Mucosa of gallbladder (tissue), 1 donor: Measurements from ENCODE around the gene LCA5L. TPM values are rescaled to one million over a fixed set of nuclear protein-coding genes. Genes with fewer than 3 reads are reported as not detected.
A peak's percentile ranks its signal among the peaks of the same experiment; 100 is the strongest.

Experiments used
- DNase-seq: peaks from one replicate; pipeline ENCODE4 v3.0.0-alpha.2; 2020; ENCODE audit warnings: low spot score
- total RNA-seq: library from RNA; stranded (reverse); gene quantifications from one replicate; pipeline ENCODE4 v1.2.1, GENCODE V29; 2021
- donor health status: DM: no; HTN: no; CAD: no.

Gene LCA5L
- total RNA-seq: 2.7 TPM

DNA sequence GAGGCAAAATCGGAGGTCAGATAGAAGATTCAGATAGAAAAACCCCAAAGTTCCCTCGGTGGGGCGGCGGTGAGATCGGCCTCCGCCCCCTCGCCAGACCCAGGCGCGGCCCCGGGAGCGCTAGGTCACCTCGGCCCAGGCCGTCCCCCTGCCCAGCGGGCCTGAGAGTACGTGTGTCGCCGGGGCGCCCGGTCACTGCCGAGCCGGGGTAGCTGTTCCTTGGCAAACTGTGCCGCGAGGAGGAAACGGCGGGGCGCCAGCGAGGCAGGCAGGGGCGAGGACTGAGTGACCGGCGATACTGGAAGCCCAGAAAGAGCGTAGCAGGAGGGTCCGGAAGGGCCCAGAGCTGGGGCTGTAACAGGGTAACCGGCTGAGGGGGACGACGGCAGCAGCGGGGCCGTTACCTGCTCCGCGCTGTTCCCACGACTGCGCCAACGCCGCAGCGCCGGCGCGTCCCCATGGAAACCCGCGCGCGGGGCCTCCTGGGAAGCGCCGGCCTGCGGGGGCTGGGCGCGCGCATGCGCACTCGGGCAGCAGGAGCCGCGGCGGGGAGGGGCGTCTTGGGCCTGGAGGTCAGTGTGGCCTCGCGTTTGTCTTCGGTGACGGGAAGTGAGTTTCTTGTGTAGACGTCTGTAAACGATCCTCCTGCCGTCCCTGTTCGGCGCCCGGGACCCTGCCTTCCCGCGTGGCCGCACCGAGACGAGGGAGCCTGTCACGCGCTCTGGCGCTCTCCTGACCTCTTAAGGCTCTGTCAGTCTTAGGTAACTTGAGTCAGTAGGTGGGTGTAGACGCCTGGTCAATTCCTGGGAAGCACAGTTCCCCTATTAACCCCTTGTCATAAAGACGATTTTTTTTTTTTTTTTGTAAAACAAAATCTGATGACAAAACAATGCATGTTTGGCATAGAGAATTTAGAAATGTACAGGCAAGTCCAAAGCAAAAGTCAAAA is at the start of gene LCA5L:
TSS of gene LCA5L (minus strand) at position 458 of the 949 bp plus-strand sequence. CDS start 17,285 bp downstream, outside the sequence.
- peak; percentile 92 for DNase-seq

DNA sequence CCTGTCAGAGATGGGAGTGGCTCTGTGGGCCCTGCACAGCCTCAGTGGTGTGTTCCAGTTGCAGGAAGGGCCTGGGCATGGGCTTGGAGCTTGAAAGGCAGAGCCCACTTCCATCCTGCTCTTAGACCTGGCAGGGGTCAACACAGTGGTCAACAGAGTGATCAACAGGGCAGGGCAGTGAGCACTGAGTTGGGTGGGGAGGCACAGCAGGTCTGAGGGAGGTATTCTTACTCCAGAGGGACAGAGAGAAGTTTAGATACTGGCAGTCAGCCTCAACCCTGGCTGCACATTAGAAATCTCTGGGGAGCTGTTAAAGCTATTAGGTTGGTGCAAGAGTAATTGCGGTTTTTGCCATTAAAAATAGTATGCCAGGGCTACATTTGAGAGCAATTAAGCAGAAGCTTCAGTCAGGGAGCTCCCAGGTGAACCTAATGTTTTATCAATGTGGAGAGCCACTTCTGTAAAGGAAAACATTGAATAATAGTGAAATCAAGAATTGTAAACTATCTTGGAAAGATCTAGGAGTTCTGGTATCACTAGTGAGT is 43.9 kb upstream of the LCA5L start:
- DNase-seq: no peak

DNA sequence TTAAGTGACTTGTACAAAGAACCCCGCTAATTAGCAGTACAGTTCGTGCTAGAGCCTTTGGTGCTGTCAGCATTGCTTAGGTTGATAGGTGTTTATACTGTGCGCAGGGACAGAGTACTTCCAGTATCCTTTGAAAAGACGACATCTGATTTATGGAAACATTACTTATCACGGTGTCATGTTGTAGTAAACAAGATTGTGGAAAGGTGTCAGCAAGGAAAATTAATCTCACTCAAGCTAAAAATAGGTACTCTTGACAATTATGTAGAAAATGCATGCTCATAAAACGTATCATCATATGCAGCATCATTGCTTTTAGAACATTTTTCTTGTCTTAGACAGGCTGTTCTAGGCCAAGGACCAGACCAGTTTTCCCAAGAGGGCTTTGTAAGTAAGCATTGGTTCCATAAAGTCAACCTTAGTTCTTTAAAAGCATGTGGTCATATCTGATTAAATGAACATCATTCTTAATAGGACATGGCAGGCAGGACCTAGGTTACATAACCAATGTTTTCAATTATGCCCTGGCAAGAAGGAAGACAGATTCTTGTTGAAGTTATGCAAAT is 39.2 kb upstream of the LCA5L start:
- no peak for DNase-seq

DNA sequence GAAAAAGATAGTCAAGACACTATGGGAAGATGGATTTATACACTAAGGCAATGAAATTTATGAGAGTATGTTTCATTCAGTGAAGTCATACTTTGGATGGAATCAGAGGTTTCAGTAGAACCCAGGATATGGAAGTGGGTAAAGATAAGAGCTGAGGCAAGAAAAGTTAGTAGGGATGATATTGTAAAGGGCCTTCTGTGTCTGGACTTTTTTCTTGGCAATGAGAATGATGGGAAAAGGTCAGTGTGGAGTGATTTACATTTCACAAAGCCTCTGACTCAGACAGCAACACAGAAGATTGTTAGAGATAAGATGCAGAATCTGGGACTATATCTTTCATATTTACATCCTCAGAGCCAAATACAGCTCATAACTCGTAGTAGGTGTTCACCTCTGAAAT is 38.3 kb upstream of the LCA5L start:
- no peak for DNase-seq

DNA sequence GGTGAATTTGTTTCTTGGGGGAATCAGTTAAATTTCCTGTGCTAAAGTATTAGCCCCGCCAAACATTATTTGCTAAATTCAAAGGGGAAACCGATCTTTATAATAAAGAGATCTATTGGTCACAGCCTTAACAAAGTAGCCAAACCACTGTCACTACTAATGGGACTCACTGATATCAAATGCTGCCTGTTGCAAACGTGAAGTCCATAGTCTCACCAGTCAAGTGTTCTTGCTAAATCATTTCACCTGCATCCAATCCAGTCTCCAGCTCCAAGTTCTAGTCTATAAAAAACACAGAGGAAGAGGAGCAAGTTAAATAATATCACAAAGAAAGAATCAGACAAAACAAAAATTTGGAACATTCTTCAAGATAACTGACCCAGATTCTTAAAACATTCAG is 36.3 kb upstream of the LCA5L start:
- DNase-seq: no peak

DNA sequence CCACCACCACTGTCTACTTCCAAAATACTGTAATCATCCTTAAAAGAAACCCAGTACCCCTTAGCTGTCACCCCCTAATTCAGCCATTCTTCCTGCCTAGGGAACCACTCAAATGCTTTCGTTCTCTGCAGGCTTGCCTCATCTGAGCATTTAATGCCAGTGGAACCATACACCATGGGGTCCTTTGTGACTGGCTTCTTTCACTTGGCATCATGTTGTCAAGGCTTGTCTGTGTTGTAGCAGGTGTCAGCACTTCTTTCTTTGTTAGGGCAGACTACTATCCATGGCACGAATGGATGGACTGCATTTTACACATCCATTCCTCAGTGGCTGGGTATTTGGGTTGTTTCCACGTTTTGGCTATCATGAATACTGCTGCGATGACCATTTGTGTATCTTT is 34.7 kb upstream of the LCA5L start:
- DNase-seq: no peak

DNA sequence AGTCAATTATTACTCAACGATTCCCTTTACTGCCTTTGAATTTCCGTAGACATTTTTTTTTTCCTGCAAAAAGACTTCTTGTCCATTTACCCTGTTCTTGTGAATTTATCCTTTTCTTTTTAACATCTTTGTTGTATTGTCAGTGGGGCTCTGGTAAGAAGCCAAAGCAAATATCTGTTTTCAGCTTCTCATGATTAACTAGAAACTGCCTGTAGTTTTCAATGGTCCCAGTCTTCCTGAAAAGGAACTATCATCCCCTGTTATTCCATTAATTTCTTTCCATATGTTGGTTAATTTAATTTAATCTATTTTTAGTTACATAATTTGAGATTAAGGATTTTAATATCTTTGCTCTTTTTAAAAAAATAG is 34.2 kb upstream of the LCA5L start:
- no peak for DNase-seq

DNA sequence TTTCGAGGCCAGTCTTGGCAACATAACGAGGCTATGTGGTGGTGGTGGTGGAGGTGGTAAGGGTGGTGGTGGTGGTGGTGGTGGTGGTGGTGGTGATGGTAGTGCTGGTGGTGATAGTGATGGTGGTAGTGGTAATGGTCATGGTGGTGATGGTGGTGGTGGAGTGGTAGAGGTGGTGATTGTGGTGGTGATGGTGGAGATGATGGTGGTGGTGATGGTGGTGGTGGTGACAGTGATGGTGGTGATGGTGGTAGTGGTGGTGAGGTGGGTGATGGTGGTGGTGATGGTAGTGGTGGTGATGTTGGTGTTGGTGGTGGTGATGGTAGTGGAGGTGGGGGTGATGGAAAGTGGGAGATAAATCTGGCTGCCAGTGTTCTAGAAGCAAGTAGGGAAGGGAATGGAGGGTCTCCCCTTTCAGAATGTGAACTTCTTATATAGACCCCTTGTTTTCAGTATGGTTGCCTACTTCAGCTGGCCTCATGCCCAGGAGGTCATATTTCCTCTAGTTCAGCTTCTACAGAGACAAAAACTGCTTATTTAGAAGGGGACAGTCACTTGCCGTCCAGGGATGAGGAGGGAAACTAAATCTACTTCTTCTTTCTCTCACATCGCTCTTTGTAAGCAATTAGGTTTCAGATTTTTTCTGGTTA is 33.7 kb upstream of the LCA5L start:
- no peak for DNase-seq

DNA sequence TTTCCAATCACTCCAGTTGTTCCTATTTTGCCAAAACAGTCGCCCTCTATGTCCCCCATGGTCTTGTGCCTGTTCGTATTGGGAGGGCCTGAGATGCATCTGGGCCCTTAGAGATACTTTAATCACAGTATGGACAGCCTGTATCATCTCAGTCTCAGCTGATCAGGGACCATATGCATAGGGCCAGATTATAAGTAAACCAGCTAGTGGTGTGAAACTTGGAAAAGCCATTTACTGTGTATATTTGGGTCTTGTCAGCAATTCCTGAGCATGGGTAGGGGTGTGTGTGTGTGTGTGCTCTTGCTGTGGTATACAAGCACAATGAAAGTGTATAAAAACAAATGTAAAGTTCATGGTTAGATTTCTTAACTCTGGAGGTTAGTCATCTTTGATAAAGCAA is 29.0 kb upstream of the LCA5L start:
- DNase-seq: no peak

DNA sequence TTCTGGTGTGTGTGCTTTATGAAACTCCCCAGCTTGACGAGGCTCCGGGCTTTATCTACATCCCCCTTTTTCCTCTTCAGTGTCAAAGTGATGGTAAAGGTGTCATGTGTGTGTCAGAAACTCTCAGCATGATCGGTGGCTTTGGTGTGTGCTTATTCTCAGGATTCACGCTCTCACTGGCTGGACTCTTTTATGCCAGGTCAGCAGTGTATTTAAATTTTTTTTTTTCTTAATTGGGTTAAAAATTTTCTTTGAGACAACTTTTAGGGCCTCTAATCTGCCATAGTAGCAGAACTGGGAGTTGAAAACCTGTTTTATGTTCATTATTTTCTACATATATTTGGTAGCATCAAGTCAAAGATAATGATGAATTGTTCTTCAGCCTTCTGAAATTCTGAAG is 27.2 kb upstream of the LCA5L start:
- no peak for DNase-seq

DNA sequence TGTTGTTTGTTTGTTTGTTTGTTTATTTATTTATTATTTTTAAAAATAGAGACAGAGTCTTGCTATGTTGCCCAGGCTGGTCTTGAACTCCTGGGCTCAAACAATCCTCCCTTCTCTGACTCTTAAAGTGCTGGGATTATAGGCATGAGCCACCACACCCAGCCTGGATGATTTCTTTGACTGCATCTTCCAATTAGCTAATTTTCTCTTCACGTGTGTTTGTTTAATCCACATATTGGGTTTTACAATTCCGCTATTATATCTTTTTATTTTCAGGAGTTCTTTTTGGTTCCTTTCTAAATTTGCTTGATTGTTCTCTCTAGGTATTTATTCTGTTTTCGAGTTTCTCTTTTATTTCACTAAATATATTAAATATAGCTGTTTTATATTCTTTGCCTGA is 26.0 kb upstream of the LCA5L start:
- no peak for DNase-seq

DNA sequence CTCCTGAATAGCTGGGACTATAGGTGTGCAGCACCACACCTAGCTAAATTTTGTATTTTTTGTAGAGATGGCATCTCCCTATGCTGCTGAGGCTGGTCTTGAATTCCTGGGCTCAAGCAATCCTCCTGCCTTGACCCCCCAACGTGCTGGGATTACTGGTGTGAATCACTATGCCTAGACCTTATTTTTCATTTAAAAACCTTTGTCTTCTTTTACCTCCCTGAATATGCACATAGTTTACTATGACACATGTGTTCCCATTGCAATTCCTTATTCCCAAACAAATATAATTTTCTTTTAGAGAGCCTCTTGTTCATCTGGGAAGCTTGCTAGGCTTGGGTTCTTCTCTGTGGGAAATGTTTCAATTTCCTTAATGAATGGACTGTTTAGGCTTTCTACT is 23.0 kb upstream of the LCA5L start:
- DNase-seq: no peak

DNA sequence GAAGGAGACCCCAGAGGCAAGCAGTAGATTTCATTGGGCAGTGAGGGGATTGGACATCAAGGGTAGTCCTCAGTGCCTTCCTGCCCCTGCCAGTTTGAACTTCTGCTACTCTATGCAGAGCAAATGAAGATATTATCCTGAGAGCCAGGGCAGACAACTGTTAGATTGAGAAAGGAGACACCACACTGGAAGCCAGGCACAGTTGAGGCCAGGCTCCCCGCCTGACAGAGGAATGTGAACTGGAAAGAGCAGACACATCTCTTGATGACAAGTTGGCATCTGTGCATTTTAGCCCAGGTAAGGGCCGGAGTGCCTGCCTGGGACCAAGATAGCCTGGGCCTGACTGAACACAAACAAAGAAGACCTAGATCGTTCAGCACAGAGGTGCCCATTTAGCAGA is 22.2 kb upstream of the LCA5L start:
- DNase-seq: no peak

DNA sequence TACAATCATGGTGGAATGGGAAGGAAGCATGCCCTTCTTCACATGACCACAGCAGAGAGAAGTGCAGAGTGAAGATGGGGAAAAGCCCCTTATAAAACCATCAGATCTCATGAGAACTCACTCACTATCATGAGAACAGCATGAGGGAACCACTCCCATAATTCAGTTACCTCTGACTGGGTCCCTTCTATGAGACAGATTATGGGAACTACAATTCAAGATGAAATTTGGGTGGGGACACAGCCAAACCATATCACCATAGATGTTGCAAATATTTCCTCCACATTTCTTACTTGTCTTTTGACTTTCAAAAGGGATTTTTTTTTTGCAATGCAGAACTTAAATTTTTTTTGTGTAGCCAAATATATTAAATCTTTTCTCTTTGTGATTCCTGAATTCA is 21.0 kb upstream of the LCA5L start:
- no peak for DNase-seq

DNA sequence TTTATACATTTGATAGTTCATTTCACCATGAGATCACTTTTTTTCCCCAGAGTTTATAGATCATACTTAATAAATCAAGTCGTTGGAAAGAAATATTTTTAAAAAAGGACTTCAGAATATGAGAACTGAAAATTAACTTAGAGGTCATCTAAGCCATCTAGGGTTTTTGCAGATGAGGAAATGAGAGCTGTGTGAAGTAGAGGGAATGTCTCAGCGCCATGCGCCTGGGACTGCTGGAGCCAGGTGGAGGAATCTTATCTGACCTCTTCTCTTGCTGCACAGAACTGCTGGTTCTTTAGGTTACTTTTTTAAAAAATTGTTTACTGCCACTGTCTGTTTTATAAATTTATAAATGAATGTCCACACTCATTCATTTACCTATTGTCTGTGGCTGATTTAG is 17.7 kb upstream of the LCA5L start:
- no peak for DNase-seq

DNA sequence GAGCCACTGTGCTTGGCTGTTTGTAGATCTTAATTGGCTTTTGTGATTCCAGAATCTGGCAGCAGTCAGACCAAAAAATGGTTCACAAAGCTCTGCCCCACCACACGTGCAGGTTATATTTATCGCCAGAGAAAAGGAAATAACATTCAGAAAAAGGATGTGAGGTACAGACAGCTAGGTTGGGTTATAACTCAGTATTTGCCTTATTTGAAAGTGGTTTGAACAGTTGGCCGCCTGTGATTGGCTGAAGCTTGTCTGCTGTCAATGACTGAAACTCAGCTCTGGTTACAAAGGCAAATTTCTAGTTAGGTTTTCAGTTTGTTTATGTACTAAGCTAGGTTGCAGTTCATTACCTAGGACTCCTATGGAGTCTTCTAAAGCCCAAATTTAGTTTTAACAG is 15.8 kb upstream of the LCA5L start:
- no peak for DNase-seq

DNA sequence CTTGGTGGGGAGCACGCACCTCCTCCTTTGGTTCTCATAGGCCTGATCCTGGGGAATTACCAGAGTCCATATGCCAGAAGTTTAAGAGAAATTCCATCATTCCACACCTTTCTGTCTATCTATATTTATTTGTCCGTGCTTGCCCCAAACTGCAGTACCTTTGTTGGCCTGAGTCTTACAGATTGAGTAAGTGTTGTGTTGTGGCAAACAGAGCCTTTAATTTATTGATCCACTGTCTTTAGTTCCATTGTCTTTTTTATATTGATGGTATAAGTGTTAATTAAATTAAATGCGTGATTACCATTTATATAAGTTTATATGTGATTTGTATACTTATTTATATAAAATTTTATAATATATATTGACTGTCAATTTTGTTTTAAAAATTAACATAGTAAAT is 11.1 kb upstream of the LCA5L start:
- no peak for DNase-seq

DNA sequence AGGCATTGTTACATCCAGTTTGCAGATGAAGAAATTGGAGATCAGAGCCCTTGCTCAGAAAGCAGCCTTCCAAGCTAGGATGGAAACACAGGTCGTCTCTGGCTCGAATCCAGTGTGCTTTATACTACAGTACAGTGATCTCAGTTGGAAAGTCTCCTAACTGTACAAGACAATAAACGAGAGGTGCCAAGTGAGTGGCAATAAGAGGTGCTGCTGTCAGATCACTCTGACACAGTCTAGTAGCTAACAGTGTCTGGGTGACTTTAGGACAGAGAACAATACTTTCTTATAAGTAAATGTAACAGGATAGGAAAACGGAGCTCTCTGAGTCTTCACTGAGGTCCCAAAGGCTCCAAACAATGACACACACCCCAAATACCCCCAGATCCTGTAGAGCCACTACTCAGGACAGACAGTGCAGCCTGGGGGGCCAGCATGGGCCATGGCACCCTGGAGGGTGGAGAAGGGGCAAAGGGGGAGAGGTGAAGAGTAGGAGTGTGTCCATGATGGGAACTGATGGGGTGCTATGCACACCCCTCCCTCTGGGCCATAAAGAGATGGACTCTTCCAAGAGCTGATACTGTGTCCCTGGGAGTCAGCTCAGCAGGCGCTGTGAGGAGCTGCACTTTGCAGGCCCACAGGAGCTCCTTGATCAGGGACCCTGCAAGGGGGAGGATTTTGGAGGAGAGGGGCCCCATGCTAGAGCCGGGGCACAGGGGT is 9.5 kb upstream of the LCA5L start:
- no peak for DNase-seq

DNA sequence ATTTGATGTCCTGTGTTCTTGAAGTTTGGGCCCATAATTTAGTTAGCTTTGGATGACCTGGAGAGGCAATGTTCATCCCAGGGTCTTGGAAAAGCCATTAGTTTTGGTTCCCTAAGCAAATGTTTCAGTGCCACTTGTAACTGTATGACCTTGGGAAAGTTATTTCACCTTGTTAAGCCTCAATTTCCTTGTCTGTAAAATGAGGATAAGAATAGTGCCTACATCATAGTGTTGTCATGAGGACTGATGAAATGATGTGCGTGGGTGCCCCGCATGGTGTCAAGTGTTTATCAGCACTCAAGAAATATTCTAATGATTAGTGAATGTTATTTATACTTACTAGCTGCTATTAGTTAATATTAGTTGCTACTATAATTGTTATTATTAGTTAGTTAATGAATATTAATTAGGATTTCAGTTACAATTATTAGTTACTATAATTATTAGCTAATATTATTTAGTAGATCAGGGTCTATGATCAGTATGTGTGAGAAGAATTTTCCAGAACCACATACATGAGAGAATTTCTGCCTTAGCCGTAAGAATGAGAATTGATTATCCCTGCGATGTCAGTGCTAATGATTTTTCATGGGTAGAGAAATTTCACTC is 8.1 kb upstream of the LCA5L start:
- no peak for DNase-seq

DNA sequence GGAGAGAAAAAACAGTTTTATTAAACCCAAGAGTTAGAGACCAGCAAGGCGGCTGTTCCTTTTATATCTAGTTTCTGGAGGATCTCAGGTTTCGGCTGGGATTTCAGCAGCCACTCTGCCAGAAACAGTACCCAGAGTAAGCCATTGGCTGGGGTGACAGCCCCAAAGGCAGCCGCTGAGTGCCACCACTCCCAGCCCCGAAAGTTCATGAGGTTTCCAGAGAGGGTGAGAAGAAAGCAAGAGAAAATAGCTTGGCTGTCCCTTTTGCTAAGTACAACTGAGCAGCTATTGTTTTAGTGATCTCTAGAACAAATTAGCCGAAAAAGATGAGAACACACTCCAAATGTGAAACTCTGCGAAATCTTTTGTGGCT is 7.4 kb upstream of the LCA5L start:
- DNase-seq: no peak

DNA sequence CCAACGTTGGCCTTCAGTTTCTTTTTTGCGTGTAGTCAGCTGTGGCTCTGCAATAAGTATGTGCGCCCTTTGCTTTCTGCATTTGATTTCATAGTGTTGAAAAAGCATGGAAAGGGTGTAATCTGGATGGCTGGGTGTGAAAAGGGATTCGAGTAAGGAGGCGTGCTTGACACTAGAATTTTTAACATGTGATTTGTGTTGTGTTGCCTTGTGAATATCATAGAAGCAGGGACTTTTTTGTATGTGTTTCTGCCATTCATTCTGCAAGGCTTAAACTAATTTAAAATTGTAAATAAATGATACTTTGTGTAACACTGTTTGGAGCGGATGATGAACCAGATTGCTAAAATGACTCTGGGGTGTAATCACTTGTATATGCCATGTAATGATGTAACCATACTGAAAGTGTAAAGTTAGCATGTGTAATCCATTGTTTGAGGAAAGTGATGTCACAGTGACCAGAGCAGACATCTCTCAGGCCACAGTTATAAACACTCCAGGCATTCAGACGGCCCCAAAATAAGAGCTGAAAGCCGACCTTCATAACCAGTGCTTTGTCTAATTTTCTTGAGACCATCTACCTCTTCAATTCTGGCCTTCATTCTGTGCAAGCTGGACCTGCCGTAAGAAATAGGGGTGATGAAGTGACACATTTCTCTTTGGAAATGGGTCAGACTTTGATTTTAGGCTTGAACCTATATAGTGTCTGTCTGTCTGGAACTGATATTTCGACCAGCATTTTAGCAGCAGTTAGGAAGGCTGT is 6.8 kb upstream of the LCA5L start:
- DNase-seq: no peak
